ENCODE results near the gene MCTP1.

MCTP1 gene

GRCh38 chr5:94777056-94777880 lies 507.6 kb downstream of the MCTP1 start:
- no peak overlapping the region for H3K9ac ChIP-seq (ENCODE audit: low read length)
- no peaks in the 10 kb centered on the region for H3K27me3 ChIP-seq (ENCODE audit: low read depth, low read length)
- no peak overlapping the region for H2AFZ ChIP-seq (ENCODE audit: low read depth, low read length)
- H3K9me3 ChIP-seq (ENCODE audit: insufficient read depth, low read length), result no peaks in the 10 kb centered on the region
- H3K4me2 ChIP-seq (ENCODE audit: low read length), result no peak overlapping the region
- TF ChIP-seq CTCF (IDR thresholded peaks at IDR 0.05; ENCODE audit: low read depth, low read length) (no peak), EZH2phosphoT487 (IDR thresholded peaks at IDR 0.05; ENCODE audit: low read depth) (no peak)
- H3K79me2 ChIP-seq (ENCODE audit: low read length), result no peaks in the 10 kb centered on the region
- H3K36me3 ChIP-seq (replicated peaks; ENCODE audit: low read depth, low read length), result no peaks in the 10 kb centered on the region
- no peaks in the 10 kb centered on the region for H4K20me1 ChIP-seq (ENCODE audit: insufficient read depth, low read length)
- H3K4me1 ChIP-seq (ENCODE audit: low read length), result no peaks in the 10 kb centered on the region
- no peak overlapping the region for H3K4me3 ChIP-seq (ENCODE audit: low read length)
- H3K27ac ChIP-seq (ENCODE audit: low read length), result no peak overlapping the region

- no peak for TF ChIP-seq CTCF (IDR thresholded peaks at IDR 0.05; ENCODE audit: low read depth, low read length)
- TF ChIP-seq EZH2phosphoT487 (IDR thresholded peaks at IDR 0.05; ENCODE audit: low read depth), result no peak
- Histone ChIP-seq H3K4me3 (ENCODE audit: low read length) (no peak overlapping the region), H3K27me3 (ENCODE audit: low read depth, low read length) (no peaks in the 10 kb centered on the region), H3K9ac (ENCODE audit: low read length) (no peak overlapping the region), H3K36me3 (replicated peaks; ENCODE audit: low read depth, low read length) (no peaks in the 10 kb centered on the region), H3K27ac (ENCODE audit: low read length) (no peak overlapping the region), H2AFZ (ENCODE audit: low read depth, low read length) (no peak overlapping the region), H4K20me1 (ENCODE audit: insufficient read depth, low read length) (no peaks in the 10 kb centered on the region), H3K4me2 (ENCODE audit: low read length) (no peak overlapping the region), H3K9me3 (ENCODE audit: insufficient read depth, low read length) (no peaks in the 10 kb centered on the region), H3K79me2 (ENCODE audit: low read length) (no peaks in the 10 kb centered on the region), H3K4me1 (ENCODE audit: low read length) (no peaks in the 10 kb centered on the region)
Measured at GRCh38 chr5:94776167-94776566, 508.7 kb downstream of the MCTP1 start.

GRCh38 chr5:94775088-94775487 lies 509.8 kb downstream of the MCTP1 start:
- no peaks in the 10 kb centered on the region for H3K36me3 ChIP-seq (replicated peaks; ENCODE audit: low read depth, low read length)
- H3K79me2 ChIP-seq (ENCODE audit: low read length), result no peaks in the 10 kb centered on the region
- no peaks in the 10 kb centered on the region for H4K20me1 ChIP-seq (ENCODE audit: insufficient read depth, low read length)
- no peaks in the 10 kb centered on the region for H3K9me3 ChIP-seq (ENCODE audit: insufficient read depth, low read length)
- no peak overlapping the region for H2AFZ ChIP-seq (ENCODE audit: low read depth, low read length)
- H3K4me2 ChIP-seq (ENCODE audit: low read length), result no peak overlapping the region
- no peak overlapping the region for H3K4me3 ChIP-seq (ENCODE audit: low read length)
- no peaks in the 10 kb centered on the region for H3K27me3 ChIP-seq (ENCODE audit: low read depth, low read length)
- H3K9ac ChIP-seq (ENCODE audit: low read length), result no peak overlapping the region
- no peak for TF ChIP-seq CTCF (IDR thresholded peaks at IDR 0.05; ENCODE audit: low read depth, low read length)
- no peak for TF ChIP-seq EZH2phosphoT487 (IDR thresholded peaks at IDR 0.05; ENCODE audit: low read depth)
- H3K27ac ChIP-seq (ENCODE audit: low read length), result no peak overlapping the region
- H3K4me1 ChIP-seq (ENCODE audit: low read length), result no peaks in the 10 kb centered on the region

- no peak overlapping the region for H2AFZ ChIP-seq (ENCODE audit: low read depth, low read length)
- H3K4me1 ChIP-seq (ENCODE audit: low read length), result no peaks in the 10 kb centered on the region
- no peaks in the 10 kb centered on the region for H3K9me3 ChIP-seq (ENCODE audit: insufficient read depth, low read length)
- no peaks in the 10 kb centered on the region for H3K27me3 ChIP-seq (ENCODE audit: low read depth, low read length)
- no peak overlapping the region for H3K9ac ChIP-seq (ENCODE audit: low read length)
- no peaks in the 10 kb centered on the region for H3K79me2 ChIP-seq (ENCODE audit: low read length)
- no peak overlapping the region for H3K27ac ChIP-seq (ENCODE audit: low read length)
- H4K20me1 ChIP-seq (ENCODE audit: insufficient read depth, low read length), result no peaks in the 10 kb centered on the region
- no peak overlapping the region for H3K4me3 ChIP-seq (ENCODE audit: low read length)
- no peaks in the 10 kb centered on the region for H3K36me3 ChIP-seq (replicated peaks; ENCODE audit: low read depth, low read length)
- no peak for TF ChIP-seq EZH2phosphoT487 (IDR thresholded peaks at IDR 0.05; ENCODE audit: low read depth)
- no peak overlapping the region for H3K4me2 ChIP-seq (ENCODE audit: low read length)
Measured at GRCh38 chr5:94771742-94772141, 513.2 kb downstream of the MCTP1 start.

Data from OCI-LY3 (cell line).